Trophoblast cell (in vitro differentiated cells and primary cell): ENCODE results near the gene TTI1.

Experiments
- DNase-seq, 2 donors: peaks; one replicate each; pipeline ENCODE4 v3.0.0-alpha.2; 2016
- H2AFZ ChIP-seq: 2 replicates; pipeline ENCODE4 v1.6.1; 2013; ENCODE audit warnings: low read length, moderate library complexity, mild to moderate bottlenecking; ENCODE audit not compliant: insufficient read depth, poor library complexity
- H2AK5ac ChIP-seq: 2 replicates; pipeline ENCODE4 v1.6.1; 2013; ENCODE audit warnings: mild to moderate bottlenecking, low read length
- H2BK120ac ChIP-seq: 2 replicates; pipeline ENCODE4 v1.6.1; 2013; ENCODE audit warnings: low read length, mild to moderate bottlenecking, moderate library complexity; ENCODE audit not compliant: insufficient read depth, poor library complexity
- H2BK12ac ChIP-seq: 2 replicates; pipeline ENCODE4 v1.6.1; 2013; ENCODE audit warnings: mild to moderate bottlenecking, low read length, moderate library complexity
- H2BK5ac ChIP-seq: 2 replicates; pipeline ENCODE4 v1.6.1; 2013; ENCODE audit warnings: low read length, low read depth, moderate library complexity, mild to moderate bottlenecking; ENCODE audit not compliant: poor library complexity
- H3K14ac ChIP-seq: 2 replicates; pipeline ENCODE4 v1.6.1; 2013; ENCODE audit warnings: mild to moderate bottlenecking, low read length
- H3K18ac ChIP-seq: 2 replicates; pipeline ENCODE4 v1.6.1; 2013; ENCODE audit warnings: mild to moderate bottlenecking, low read length
- H3K23ac ChIP-seq: 2 replicates; pipeline ENCODE4 v1.6.1; 2013; ENCODE audit warnings: low read length
- H3K27ac ChIP-seq: 2 replicates; pipeline ENCODE4 v1.5.1; 2013; ENCODE audit warnings: low read depth, mild to moderate bottlenecking, inconsistent platforms, low read length, moderate library complexity
- H3K27me3 ChIP-seq: 2 replicates; pipeline ENCODE4 v1.6.1; 2013; ENCODE audit warnings: inconsistent platforms, mild to moderate bottlenecking, low read length, moderate library complexity; ENCODE audit not compliant: insufficient read depth
- H3K36me3 ChIP-seq, 2 experiments: 1 replicate in 1 of 2; 2 replicates in 1 of 2; pipeline ENCODE4 v1.6.1; 2013; ENCODE audit warnings: low read length in 2 of 2, mild to moderate bottlenecking in 2 of 2, moderate library complexity in 1 of 2; ENCODE audit not compliant: insufficient read depth in 2 of 2, control insufficient read depth in 1 of 2
- H3K4ac ChIP-seq: 2 replicates; pipeline ENCODE4 v1.6.1; 2013; ENCODE audit warnings: low read depth, mild to moderate bottlenecking, low read length, moderate library complexity
- H3K4me1 ChIP-seq, 2 experiments: 1 replicate in 1 of 2; 2 replicates in 1 of 2; pipeline ENCODE4 v1.6.1; 2013; ENCODE audit warnings: low read length in 2 of 2, mild to moderate bottlenecking in 2 of 2, moderate library complexity in 1 of 2; ENCODE audit not compliant: insufficient read depth in 2 of 2, control insufficient read depth in 1 of 2
- H3K4me2 ChIP-seq: 2 replicates; pipeline ENCODE4 v1.6.1; 2013; ENCODE audit warnings: inconsistent platforms, mild to moderate bottlenecking, low read length, moderate library complexity
- H3K4me3 ChIP-seq: 2 replicates; pipeline ENCODE4 v1.5.1; 2013; ENCODE audit warnings: mild to moderate bottlenecking, low read depth, low read length, inconsistent platforms
- H3K79me1 ChIP-seq: one replicate; pipeline ENCODE4 v1.6.1; 2013; ENCODE audit warnings: low read length
- H3K79me2 ChIP-seq: 2 replicates; pipeline ENCODE4 v1.6.1; 2013; ENCODE audit warnings: low read length, mild to moderate bottlenecking; ENCODE audit not compliant: control insufficient read depth, insufficient read depth, poor library complexity
- H3K9ac ChIP-seq: 2 replicates; pipeline ENCODE4 v1.6.1; 2013; ENCODE audit warnings: mild to moderate bottlenecking, low read length
- H3K9me3 ChIP-seq: 2 replicates; pipeline ENCODE4 v1.6.1; 2013; ENCODE audit warnings: low read depth, mild to moderate bottlenecking, control low read depth, inconsistent platforms, low read length; ENCODE audit not compliant: insufficient read depth
- H4K12ac ChIP-seq: 2 replicates; pipeline ENCODE4 v1.6.1; 2013; ENCODE audit warnings: low read depth, mild to moderate bottlenecking, low read length, moderate library complexity
- H4K8ac ChIP-seq: 2 replicates; pipeline ENCODE4 v1.6.1; 2013; ENCODE audit warnings: low read depth, mild to moderate bottlenecking, low read length, moderate library complexity
- H4K91ac ChIP-seq: one replicate; pipeline ENCODE4 v1.6.1; 2013; ENCODE audit warnings: low read depth, mild to moderate bottlenecking, low read length, moderate library complexity
- WGBS: extraction: QIAGEN DNeasy Blood & Tissue Kit; methylation state at CpG from one replicate; pipeline ENCODE4 v1.1.7; 2013; ENCODE audit warnings: missing lambda C conversion rate; ENCODE audit not compliant: insufficient read length, insufficient coverage; ENCODE audit errors: extremely low coverage; 5-methylcytosine and 5-hydroxymethylcytosine counted together

TTI1 gene

GRCh38 chr20:37954626-37955025 lies 78.6 kb downstream of the TTI1 start:
- H3K4me2 ChIP-seq = no peak overlapping the region
- H4K91ac ChIP-seq = no peak overlapping the region
- H4K12ac ChIP-seq = no peak overlapping the region
- no peaks in the 10 kb centered on the region for H3K9me3 ChIP-seq
- no peak overlapping the region for H2AK5ac ChIP-seq
- no peaks in the 10 kb centered on the region for H3K27me3 ChIP-seq
- H4K8ac ChIP-seq = no peak overlapping the region
- no peak overlapping the region for H2BK5ac ChIP-seq
- H3K23ac ChIP-seq = no peak overlapping the region
- no peak overlapping the region for H3K14ac ChIP-seq
- H3K9ac ChIP-seq = no peak overlapping the region
- no peak overlapping the region for H2BK12ac ChIP-seq
- no peaks in the 10 kb centered on the region for H3K4me1 ChIP-seq
- H3K79me1 ChIP-seq = no peaks in the 10 kb centered on the region
- H3K27ac ChIP-seq = no peak overlapping the region
- WGBS = no CpG with 5 or more reads among the region's 14 CpGs
- DNase-seq = no peak
- no peak overlapping the region for H3K4me3 ChIP-seq
- no peaks in the 10 kb centered on the region for H3K36me3 ChIP-seq
- no peak overlapping the region for H2AFZ ChIP-seq
- no peak overlapping the region for H3K4ac ChIP-seq
- no peak overlapping the region for H2BK120ac ChIP-seq
- H3K18ac ChIP-seq = no peak overlapping the region
- no peaks in the 10 kb centered on the region for H3K79me2 ChIP-seq

DNA sequence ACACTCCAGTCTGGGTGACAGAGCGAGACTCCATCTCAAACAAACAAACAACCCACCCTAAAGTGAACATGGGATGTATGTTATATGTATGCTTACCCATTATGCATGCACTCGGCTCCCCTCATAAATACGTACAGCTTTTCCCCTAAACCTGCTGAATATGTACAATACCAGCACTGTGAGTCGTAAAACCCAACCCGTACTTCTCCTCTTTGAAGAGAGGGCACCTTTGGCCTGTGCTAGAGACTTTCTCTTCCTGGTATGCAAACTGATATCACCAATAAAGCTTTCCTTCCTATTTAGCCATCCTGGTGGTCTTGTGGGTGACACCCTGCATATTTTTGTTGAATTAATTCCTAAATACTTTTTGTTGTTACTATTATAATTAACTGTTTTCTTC lies 79.1 kb downstream of the TTI1 start:
- Histone ChIP-seq H3K4me3 (no peak overlapping the region), H2AK5ac (no peak overlapping the region), H3K23ac (no peak overlapping the region), H2BK12ac (no peak overlapping the region), H3K4me2 (no peak overlapping the region), H3K79me1 (no peaks in the 10 kb centered on the region), H4K91ac (no peak overlapping the region), H2AFZ (no peak overlapping the region), H4K12ac (no peak overlapping the region), H2BK120ac (no peak overlapping the region), H2BK5ac (no peak overlapping the region), H3K4ac (no peak overlapping the region), H3K27me3 (no peaks in the 10 kb centered on the region), H3K9ac (no peak overlapping the region), H3K9me3 (no peaks in the 10 kb centered on the region), H3K36me3 (no peaks in the 10 kb centered on the region), H4K8ac (no peak overlapping the region), H3K14ac (no peak overlapping the region), H3K27ac (no peak overlapping the region), H3K4me1 (no peaks in the 10 kb centered on the region), H3K18ac (no peak overlapping the region), H3K79me2 (no peaks in the 10 kb centered on the region)
- WGBS = no CpG with 5 or more reads among the region's 5 CpGs
- DNase-seq = no peak

GRCh38 chr20:37948956-37949355 lies 84.3 kb downstream of the TTI1 start:
- Histone ChIP-seq H3K4me2 (no peak overlapping the region), H4K12ac (no peak overlapping the region), H3K9ac (no peak overlapping the region), H2AFZ (no peak overlapping the region), H3K4me3 (no peak overlapping the region), H3K4me1 (no peaks in the 10 kb centered on the region), H4K8ac (no peak overlapping the region), H3K79me2 (no peaks in the 10 kb centered on the region), H3K23ac (no peak overlapping the region), H3K79me1 (no peaks in the 10 kb centered on the region), H3K27me3 (no peaks in the 10 kb centered on the region), H3K14ac (no peak overlapping the region), H4K91ac (no peak overlapping the region), H2BK5ac (no peak overlapping the region), H3K9me3 (no peaks in the 10 kb centered on the region), H2BK120ac (no peak overlapping the region), H3K36me3 (no peaks in the 10 kb centered on the region), H3K27ac (no peak overlapping the region), H2AK5ac (no peak overlapping the region), H3K4ac (no peak overlapping the region), H2BK12ac (no peak overlapping the region), H3K18ac (no peak overlapping the region)
- WGBS = no CpG with 5 or more reads among the region's 11 CpGs
- DNase-seq = no peak

DNA sequence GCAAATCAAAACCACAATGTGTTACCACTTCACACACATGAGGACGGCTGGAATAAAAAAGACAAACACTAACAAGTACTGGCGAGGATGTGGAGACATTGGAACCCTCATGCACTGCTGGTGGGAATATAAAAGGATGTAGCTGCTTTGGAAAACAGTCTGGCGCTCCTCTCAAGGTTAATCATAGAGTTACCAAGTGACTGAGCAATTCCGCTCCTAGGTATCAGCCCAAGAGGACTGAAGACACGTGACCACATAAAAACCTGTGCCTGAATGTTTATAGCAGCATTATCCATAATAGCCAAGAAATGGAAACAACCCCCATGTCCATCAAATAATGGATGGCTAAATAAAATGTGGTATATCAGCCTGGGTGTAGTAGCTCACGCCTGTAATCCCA lies 85.3 kb downstream of the TTI1 start:
- Histone ChIP-seq H3K4me1 (no peaks in the 10 kb centered on the region), H2AFZ (no peak overlapping the region), H3K79me2 (no peaks in the 10 kb centered on the region), H2BK120ac (no peak overlapping the region), H3K27ac (no peak overlapping the region), H3K4ac (no peak overlapping the region), H3K79me1 (no peaks in the 10 kb centered on the region), H4K8ac (no peak overlapping the region), H3K14ac (no peak overlapping the region), H3K23ac (no peak overlapping the region), H2BK12ac (no peak overlapping the region), H3K4me2 (no peak overlapping the region), H3K9me3 (no peaks in the 10 kb centered on the region), H3K36me3 (no peaks in the 10 kb centered on the region), H2BK5ac (no peak overlapping the region), H4K91ac (no peak overlapping the region), H2AK5ac (no peak overlapping the region), H3K4me3 (no peak overlapping the region), H3K18ac (no peak overlapping the region), H3K27me3 (no peaks in the 10 kb centered on the region), H3K9ac (no peak overlapping the region), H4K12ac (no peak overlapping the region)
- no CpG with 5 or more reads among the region's 6 CpGs for WGBS
- no peak for DNase-seq
